Mesodermal cell (in vitro differentiated cells): Measurements from ENCODE around the gene ZNF555.
A peak's percentile ranks its signal among the peaks of the same experiment; 100 is the strongest.
"Not testable (repeated sequence)": the region's sequence is repeated elsewhere in the genome, so short reads cannot be mapped to it uniquely, and the experiment has no call there.

Experiments
- H3K27ac ChIP-seq: 2 replicates; pipeline ENCODE4 v1.7.0; 2013; ENCODE audit warnings: mild to moderate bottlenecking, low read depth, low read length, moderate library complexity; ENCODE audit not compliant: severe bottlenecking
- H3K36me3 ChIP-seq: 2 replicates; pipeline ENCODE4 v1.7.1; 2013; ENCODE audit warnings: mild to moderate bottlenecking, low read length, moderate library complexity; ENCODE audit not compliant: control insufficient read depth, insufficient read depth
- H3K4me1 ChIP-seq: one replicate; pipeline ENCODE4 v1.7.1; 2013; ENCODE audit warnings: mild to moderate bottlenecking, low read length; ENCODE audit not compliant: insufficient read depth, control insufficient read depth, poor library complexity, severe bottlenecking
- H3K4me3 ChIP-seq: 2 replicates; pipeline ENCODE4 v1.7.0; 2013; ENCODE audit warnings: low read length, control low read depth, mild to moderate bottlenecking; ENCODE audit not compliant: insufficient read depth, poor library complexity, severe bottlenecking; ENCODE audit errors: extremely low read depth
- H3K9me3 ChIP-seq: 2 replicates; pipeline ENCODE4 v1.7.1; 2013; ENCODE audit warnings: mild to moderate bottlenecking, low read length, moderate library complexity; ENCODE audit not compliant: control insufficient read depth
- WGBS, 2 experiments: methylation state at CpG; one replicate each; pipeline ENCODE4 v1.1.5; 2013; ENCODE audit warnings: missing lambda C conversion rate in 2 of 2; ENCODE audit not compliant: insufficient coverage in 2 of 2; 5-methylcytosine and 5-hydroxymethylcytosine counted together

Gene ZNF555

GRCh38 chr19:2815923-2816322 is 25.4 kb upstream of the ZNF555 start:
- Histone ChIP-seq H3K4me1 (no peaks in the 10 kb centered on the region), H3K4me3 (no peak overlapping the region), H3K36me3 (peaks cover 27% of the 10 kb centered on the region), H3K27ac (no peak overlapping the region), H3K9me3 (peaks cover 1% of the 10 kb centered on the region)
- 96% methylated on average over 13 to 15 of the region's 15 CpGs for WGBS, 2 experiments

GRCh38 chr19:2816641-2817040 is 24.6 kb upstream of the ZNF555 start:
- Histone ChIP-seq H3K4me3 (no peak overlapping the region), H3K36me3 (peaks cover 21% of the 10 kb centered on the region), H3K4me1 (no peaks in the 10 kb centered on the region), H3K9me3 (peaks cover 5% of the 10 kb centered on the region), H3K27ac (no peak overlapping the region)
- 98 to 99% methylated on average over 9 to 16 of the region's 16 CpGs for WGBS, 2 experiments

GRCh38 chr19:2817237-2817829 is 23.9 kb upstream of the ZNF555 start:
- not testable (repeated sequence) for H3K4me3 ChIP-seq, H3K4me1 ChIP-seq, H3K27ac ChIP-seq, H3K9me3 ChIP-seq
- H3K36me3 ChIP-seq = peaks cover 16% of the 10 kb centered on the region
- WGBS, 2 experiments = 92 to 94% methylated on average over 19 to 21 of the region's 22 CpGs

DNA sequence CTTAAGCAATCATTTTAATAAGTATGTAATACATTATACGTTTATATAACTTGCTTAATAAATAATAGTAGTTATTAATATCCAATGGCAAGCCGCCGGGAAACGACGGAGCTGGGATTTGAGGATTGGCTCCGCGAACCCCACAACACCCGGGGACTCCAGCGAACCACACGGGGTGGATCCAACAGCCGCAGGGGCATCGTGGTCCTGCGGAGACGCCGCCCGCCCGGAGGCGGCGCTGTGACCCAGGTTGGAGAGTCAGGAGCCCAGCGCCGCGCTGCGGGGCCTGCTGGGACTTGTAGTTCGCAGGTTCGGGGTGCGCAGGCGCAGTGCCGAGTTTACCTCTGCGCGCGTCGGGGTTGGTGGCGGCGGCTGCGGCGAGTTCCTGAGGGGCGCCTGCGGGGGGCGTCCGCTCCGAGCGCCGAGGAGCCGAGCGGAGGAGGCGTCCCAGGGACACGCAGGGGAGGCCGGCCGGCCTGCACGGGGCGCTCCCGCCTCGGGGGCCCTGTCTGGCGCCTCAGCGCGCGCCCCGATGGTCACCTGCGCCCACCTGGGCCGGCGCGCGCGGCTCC is 21.6 kb upstream of the ZNF555 start, which contains the start of gene ZNF554:
Gene ZNF554, plus strand, starts transcription at position 329 of the 572 bp plus-strand sequence. Its CDS starts 204 bp downstream, at position 533.
- H3K9me3 ChIP-seq = peaks cover 5% of the 10 kb centered on the region
- 0 to 1% methylated on average over 31 to 62 of the region's 64 CpGs for WGBS, 2 experiments
- H3K36me3 ChIP-seq = peaks cover 15% of the 10 kb centered on the region
- no peak within 1 kb of the TSS for H3K27ac ChIP-seq
- no peaks in the 10 kb centered on the region for H3K4me1 ChIP-seq
- peak within 1 kb of the TSS; percentile 72 for H3K4me3 ChIP-seq

GRCh38 chr19:2820112-2820702 is 21.1 kb upstream of the ZNF555 start:
- peaks cover 12% of the 10 kb centered on the region for H3K36me3 ChIP-seq
- 5 to 6% methylated on average over 28 to 29 of the region's 36 CpGs for WGBS, 2 experiments
- H3K27ac ChIP-seq = no peak overlapping the region
- peaks cover 5% of the 10 kb centered on the region for H3K9me3 ChIP-seq
- H3K4me3 ChIP-seq = peak overlapping the region; percentile 72
- no peaks in the 10 kb centered on the region for H3K4me1 ChIP-seq

DNA sequence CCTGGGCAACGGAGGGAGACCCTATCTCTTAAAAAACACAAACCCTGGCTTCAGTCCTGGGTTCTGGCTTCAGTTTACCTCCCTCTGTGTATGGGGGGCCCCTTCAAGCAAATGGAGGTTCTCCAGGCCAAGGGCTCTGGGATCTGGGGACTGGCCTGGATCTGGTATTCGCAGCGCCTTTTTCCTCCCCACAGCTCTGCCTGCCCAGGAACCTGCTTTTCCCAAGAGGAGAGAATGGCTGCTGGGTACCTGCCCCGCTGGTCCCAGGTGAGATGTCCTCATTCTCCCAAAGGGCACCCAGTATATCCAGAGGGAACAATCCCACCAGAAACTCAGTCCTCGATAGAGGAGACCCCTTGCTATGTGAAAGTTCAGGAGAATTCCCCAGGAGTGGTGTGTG is 18.4 kb upstream of the ZNF555 start:
- Histone ChIP-seq H3K4me3 (no peak overlapping the region), H3K9me3 (peaks cover 10% of the 10 kb centered on the region), H3K4me1 (no peaks in the 10 kb centered on the region), H3K36me3 (peaks cover 19% of the 10 kb centered on the region), H3K27ac (no peak overlapping the region)
- WGBS, 2 experiments = 93 to 96% methylated on average over 2 to 4 of the region's 5 CpGs

DNA sequence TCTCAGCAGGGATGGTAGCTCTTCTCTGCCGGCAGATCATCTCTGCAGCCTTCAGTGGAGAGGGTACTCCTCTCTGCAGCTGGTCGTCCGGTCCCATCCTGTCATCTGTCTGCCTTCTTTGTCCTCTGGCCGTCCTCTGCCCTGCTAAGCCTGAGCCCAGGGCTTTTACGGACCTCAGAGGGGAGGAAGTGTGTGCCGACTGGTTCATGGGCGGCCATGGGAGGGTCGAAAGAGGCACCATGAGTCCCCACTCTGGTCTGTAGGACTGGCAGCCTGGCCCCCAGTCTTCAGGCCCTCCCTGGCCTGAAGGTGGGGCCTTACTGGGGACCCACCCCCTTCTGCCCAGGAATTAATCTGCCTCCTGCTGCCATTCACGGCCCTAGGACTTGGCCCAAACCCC is 17.6 kb upstream of the ZNF555 start:
- Histone ChIP-seq H3K36me3 (peaks cover 19% of the 10 kb centered on the region), H3K4me1 (no peaks in the 10 kb centered on the region), H3K9me3 (peaks cover 16% of the 10 kb centered on the region), H3K4me3 (no peak overlapping the region), H3K27ac (no peak overlapping the region)
- 75 to 88% methylated on average over 4 to 9 of the region's 9 CpGs for WGBS, 2 experiments

DNA sequence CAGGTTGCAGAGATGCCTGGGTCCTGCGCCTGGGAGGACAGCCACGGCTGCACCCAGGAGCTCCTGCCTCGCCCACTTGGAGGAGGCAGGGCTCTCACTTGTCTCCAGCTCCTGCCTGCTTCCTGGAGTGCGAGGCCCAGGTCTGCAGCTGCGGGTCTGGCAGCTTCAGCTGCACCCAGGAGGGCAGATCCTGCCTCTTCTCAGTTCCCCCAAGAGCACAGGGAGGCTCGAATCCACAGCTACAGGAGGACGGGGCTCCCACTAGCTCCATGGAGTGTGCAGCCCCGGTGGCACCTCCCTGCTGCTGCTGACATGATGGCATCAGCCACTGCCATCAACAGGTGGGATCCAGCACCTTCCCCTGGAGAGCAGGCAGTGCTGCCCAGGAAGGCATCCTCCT is 17.1 kb upstream of the ZNF555 start:
- Histone ChIP-seq H3K4me3 (no peak overlapping the region), H3K9me3 (peaks cover 16% of the 10 kb centered on the region), H3K4me1 (no peaks in the 10 kb centered on the region), H3K27ac (no peak overlapping the region), H3K36me3 (peaks cover 19% of the 10 kb centered on the region)
- 65 to 92% methylated on average over 8 of the region's 8 CpGs for WGBS, 2 experiments

GRCh38 chr19:2827022-2827421 is 14.3 kb upstream of the ZNF555 start:
- H3K36me3 ChIP-seq = peaks cover 19% of the 10 kb centered on the region
- H3K4me3 ChIP-seq = no peak overlapping the region
- peaks cover 14% of the 10 kb centered on the region for H3K9me3 ChIP-seq
- H3K4me1 ChIP-seq = no peaks in the 10 kb centered on the region
- 88 to 94% methylated on average over 2 of the region's 2 CpGs for WGBS, 2 experiments
- H3K27ac ChIP-seq = no peak overlapping the region

- Histone ChIP-seq H3K4me1 (no peaks in the 10 kb centered on the region), H3K27ac (no peak overlapping the region), H3K9me3 (peaks cover 15% of the 10 kb centered on the region), H3K36me3 (peaks cover 18% of the 10 kb centered on the region), H3K4me3 (no peak overlapping the region)
- 92 to 97% methylated on average over 11 to 13 of the region's 13 CpGs for WGBS, 2 experiments
These were observed 13.3 kb upstream of the ZNF555 start for GRCh38 chr19:2827840-2828489.
